Activated CD8-positive, alpha-beta memory T cell treated with anti-CD3 and anti-CD28 coated beads for 1 hour (primary cell): Measurements from ENCODE around the gene OR2AP1.
"Not testable (repeated sequence)": the region's sequence is repeated elsewhere in the genome, so short reads cannot be mapped to it uniquely, and the experiment has no call there.

Experiments used
- DNase-seq, 2 donors: peaks; one replicate each; pipeline ENCODE4 v3.0.0-alpha.2; 2020; ENCODE audit warnings: low read depth in 1 of 2; ENCODE audit errors: extremely low read depth in 1 of 2

The OR2AP1 gene

DNA sequence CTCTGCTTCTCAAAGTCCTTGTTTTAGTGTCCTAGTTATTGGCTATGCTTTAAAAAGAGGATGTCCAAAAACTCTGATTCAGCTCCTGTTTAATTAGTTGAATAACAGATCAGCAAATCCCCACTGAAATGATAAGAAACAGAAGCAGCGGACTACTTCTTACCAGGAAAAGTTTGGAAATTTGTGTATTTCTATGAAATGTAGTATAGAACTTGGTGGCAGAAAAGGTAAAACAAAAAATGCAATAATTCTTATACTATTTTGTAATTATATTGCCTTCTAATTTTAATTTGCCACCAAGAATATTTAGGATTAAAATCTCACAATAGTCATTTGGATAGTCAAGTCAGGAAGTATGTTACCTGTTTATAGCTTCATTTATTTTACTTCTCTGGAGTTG lies at the start of gene OR2AP1:
Gene OR2AP1 (plus strand): TSS at position 301 of the 400 bp plus-strand sequence. CDS start 1,947 bp downstream, outside the sequence.
- no peak for DNase-seq

DNA sequence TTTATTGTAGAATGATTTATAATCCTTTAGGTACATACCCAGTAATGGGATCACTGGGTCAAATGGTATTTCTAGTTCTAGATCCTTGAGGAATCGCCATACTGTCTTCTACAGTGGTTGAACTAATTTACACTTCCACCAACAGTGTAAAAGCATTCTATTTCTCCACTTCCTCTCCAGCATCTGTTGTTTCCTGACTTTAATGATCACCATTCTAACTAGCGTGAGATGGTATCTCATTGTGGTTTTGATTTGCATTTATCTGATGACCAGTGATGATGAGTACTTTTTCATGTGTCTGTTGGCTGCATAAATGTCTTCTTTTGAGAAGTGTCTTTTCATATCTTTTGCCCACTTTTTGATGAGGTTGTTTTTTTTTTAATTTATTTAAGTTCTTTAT lies 24.0 kb upstream of the OR2AP1 start:
- not testable (repeated sequence) for DNase-seq

DNA sequence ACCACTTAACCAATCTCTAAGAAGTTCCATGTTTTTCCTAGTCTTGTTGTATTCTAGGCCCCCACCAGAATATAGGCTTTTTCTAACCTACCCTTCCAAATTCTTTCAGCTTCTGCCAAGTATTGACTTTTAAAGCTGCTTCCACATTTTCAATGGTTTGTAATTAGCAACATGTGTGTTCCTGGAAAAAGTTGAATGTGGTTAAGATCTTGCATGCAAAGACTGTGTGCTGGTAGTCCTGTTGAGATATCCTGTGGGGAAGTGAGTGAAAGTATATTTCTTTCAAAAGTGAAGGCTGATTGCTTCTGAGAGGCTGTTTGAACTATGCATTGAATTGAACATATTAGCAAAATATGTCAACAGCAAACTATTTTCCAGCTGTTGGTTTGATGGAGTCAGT lies 23.5 kb upstream of the OR2AP1 start:
- DNase-seq, result no peak

DNA sequence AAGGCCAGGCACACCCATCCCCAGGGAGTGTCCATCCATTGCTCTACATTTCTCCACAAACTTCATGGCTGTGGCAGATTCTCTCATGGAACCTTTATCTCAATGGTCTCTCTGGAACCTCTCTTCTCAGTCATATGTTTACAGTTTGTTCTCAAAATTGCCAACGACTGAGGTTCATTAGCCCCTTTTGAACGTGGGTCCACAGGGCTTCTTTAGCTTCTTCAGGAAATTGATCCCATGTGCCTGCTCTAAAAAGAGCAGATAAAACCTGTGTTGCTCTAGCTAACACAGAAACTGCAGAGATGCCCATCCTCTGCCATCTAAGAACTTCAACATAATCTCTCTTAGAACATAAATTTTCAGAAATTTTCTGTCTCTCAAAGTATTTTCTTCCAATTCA lies 23.0 kb upstream of the OR2AP1 start, which contains the start of gene OR6C4:
Gene OR6C4 (plus strand): TSS at position 301 of the 400 bp plus-strand sequence. CDS start 1,625 bp downstream, outside the sequence.
- no peak for DNase-seq

DNA sequence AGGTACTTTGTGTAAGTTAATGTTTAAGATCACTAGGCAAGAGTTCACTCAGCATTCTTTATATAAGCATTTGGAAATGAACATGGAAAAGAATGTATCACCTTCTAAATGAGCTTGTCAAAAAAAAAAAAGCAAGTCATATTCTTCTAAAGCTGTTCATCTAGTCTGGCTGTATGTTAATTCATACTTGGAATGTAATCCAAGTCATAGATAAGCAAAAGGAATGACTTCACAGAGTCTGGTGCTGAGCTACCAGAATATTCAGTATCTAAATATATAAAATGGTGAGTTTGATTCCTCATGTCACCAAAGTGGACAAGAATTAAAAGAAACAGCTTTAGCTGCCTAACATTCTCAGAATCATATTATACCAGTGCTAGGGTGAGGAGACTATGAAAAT lies 18.0 kb upstream of the OR2AP1 start:
- DNase-seq, result no peak

DNA sequence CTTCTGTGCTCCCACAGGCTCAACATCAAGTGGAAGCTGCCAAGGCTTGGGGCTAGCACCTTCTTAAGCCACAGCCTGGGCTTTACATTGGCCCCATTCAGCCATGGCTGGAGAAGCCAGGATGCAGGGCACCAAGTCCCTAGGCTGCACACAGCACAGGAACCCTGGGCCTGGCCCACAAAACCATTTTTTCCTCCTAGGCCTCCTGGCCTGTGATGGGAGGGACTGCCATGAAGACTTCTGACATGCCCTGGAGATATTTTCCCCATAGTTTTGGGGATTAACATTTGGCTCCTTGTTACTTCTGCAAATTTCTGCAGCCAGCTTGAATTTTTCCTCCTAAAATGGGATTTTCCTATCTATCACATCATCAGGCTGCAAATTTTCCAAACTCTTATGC lies 2.2 kb upstream of the OR2AP1 start:
- not testable (repeated sequence) for DNase-seq

DNA sequence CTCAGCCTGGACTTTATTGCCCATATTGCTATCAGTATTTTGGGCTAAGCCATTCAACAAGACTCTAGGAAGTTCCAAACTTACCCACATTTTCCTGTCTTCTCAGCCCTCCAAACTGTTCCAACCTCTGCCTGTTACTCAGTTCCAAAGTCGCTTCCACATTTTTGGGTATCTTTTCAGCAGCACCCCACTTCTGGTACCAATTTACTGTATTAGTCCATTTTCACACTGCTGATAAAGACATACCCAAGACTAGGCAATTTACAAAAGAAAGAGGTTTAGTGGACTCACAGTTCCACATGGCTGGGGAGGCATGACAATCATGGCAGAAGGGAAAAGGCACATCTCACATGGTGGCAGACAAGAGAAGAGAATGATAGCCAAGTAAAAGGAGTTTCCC lies 1.6 kb upstream of the OR2AP1 start:
- not testable (repeated sequence) for DNase-seq

DNA sequence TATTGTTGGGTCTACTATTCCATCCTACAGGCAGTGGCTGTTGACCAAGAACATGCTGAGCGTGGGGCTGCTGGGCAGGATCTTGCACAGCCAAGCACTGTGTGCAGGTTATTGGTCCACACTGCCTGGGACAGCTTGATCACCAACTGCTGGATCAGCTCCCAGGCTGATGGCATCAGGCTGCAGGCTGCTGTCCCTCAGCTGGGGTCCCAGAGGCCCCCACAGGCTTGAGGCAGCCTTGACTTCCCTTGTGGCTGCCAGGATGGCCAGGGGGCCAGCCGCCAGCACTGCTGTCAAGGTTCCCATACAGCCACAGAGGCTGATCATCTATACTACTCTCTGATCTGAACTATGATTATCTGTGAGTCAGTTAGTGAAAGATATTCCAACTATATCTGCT lies 9.8 kb downstream of the OR2AP1 start:
- DNase-seq, result no peak

DNA sequence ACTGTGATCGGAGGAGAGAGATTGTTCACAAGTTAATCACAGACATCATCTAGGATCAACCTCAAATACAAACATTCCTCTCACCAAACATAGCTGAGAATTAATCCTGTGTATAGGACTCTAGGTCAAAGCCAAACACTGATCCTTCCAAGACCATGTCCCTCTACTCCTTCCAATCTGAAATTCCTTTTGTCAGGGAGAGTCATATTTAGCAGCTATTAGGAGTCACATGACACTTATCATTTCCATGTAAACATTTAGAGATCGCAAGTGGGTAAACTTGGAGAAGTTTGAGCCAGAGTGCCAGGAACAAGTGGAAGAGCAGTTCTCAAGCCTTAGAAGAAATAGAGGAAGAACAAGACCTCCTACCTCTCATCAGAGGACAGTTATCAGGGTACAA lies 13.5 kb downstream of the OR2AP1 start:
- no peak for DNase-seq

DNA sequence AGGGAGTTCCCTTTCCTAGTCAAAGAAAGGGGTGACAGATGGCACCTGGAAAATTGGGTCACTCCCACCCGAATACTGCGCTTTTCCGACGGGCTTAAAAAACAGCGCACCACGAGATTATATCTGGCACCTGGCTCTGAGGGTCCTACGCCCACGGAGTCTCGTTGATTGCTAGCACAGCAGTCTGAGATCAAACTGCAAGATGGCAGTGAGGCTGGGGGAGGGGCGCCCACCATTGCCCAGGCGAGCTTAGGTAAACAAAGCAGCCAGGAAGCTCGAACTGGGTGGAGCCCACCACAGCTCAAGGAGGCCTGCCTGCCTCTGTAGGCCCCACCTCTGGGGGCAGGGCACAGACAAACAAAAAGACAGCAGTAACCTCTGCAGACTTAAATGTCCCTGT lies 17.9 kb downstream of the OR2AP1 start:
- not testable (repeated sequence) for DNase-seq

DNA sequence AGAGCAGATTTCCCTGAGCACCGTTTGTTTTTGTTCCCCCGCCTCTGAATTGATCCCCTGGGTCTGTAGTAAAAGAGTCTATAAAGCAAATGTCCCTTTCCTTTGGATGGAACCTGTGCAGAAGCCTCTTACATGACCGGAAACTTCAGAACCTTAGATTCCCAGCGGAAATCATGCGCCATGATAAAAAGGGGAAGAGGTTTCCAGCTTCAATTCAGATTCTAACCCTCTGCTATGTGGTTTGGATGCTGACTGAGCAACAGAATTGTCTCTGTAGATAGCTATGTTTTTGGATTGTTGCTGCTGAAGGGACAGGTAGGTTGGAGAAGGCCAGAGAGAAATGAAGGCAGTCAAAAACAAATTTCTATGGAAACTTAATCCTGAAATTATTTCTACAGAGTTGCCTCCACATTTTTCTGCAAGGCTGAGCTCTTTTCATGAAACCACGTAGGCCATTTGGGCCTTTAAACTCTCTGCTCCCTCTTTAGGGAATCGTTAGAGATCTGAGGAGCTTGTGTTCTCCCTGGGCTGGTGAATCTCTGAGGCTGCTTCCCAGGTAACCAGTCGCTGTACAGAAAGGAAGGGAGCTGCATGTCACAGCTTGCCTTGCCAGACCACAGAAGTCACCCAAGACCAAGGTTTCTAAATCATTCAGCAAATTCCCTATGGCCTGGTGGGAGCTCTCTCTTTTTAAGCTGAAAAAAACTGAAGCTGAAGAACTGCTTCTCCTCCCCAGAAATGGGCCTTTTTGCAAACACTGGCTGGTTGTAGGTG lies 35.7 kb downstream of the OR2AP1 start:
- no peak for DNase-seq

DNA sequence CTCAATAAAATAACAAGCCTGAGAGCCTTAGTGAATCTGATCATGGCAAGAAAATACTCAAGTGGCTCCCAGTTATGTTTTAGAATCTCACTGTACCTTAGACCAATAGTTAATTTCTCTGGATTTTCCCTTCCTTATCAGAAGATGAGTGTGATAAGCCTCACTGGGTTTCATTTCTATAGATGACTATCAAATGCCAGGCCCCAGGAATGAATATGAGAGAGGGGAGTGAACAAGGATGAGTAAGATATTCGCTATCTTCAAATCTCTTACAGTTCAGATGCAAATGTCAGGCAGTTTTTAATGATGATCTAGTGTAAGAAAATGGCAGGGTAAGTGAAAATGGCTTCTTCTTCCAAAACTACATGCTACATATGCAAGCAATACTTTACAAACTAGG lies 38.3 kb downstream of the OR2AP1 start:
- no peak for DNase-seq

DNA sequence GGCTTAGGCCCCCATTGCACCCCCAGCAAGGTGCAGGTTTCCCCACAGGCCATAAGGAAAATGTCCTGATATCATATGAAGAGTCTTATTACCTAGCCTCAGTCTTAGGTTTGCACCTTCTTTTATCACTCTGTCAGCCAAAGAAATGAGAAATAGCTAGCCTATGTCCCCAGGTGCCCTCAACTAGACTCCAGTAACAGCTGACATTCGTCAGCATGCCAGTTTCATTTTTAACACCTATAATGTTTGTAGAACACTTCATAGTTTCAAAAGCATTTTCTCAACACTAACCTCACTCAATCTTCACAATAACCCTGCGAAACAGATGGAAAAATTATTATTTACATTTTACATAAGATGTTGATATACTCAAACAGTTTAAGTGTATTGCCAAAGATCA lies 40.4 kb downstream of the OR2AP1 start:
- no peak for DNase-seq

DNA sequence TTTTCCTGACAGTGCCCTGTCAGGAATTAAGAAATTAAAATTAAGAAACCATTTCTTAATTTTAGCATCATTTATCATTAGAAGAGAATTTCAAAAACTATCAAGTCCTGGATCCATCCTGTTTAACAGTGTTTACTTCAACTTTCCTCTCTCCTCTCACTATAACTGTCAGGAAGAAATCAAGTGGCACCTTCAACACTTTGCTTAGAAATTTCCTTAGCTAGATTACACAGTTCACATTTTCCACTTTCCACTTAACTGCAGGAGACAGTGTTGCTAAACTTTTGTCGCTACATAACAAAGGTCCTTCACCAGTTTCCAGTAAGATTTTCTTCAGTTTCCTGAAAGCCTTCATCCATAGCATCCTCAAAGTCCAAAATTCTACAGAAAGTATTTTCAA lies 42.5 kb downstream of the OR2AP1 start:
- DNase-seq, result no peak

DNA sequence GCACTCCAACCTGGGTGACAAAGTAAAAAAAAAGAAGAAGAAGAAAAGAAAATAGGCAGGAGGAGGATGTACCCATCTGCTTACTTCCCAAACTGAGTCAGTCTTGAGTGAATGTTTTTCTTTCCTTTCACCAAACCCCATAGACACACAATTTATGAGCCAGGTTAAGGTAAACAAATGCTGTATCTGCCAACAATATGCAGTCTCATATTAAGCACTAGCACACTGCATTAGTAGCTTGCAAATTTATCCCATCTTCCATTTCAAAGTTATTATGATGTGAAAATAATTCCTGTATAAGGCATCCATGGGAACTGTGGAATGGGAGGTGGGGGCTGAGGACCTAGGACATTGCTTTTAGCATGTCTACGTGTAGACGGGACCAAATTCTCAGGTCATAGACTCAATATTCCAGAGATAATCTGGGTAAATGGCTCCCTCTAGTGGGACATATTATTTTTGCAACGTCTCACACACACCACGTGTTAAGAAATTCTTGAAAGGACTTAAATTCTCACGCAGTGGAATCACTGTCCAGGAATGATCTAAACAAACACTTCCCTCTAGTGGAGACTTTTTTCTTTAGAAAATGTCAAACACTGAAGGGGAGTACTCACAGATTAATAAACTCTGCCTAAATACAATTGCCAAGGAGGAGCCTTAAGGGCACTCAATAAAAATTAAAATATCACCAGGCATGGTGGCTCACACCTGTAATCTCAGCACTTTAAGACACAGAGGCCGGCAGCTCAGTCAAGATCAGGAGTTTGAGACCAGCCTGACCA lies 47.3 kb downstream of the OR2AP1 start:
- DNase-seq, result peak in 1 of 2 donors; percentile 6

DNA sequence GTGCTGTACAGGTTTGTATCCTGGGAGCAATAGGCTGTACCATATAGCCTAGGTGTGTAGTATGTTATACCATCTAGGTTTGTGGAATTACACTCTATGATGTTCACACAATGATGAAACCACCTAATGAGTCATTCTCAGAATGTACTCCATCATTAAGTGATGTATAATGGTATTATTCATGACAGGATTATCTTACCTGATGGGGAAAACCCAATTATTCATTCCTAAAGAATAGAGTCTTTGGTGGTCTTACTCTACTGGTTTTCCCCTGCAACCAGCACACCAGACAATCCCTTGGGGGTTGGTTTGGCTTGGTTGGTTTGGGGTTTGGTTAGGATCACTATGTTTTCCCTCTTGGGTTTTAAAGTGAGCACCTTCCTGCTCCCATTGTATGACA lies 51.8 kb downstream of the OR2AP1 start:
- DNase-seq, result no peak
